ENCODE results near the gene RRAS.

The RRAS gene

GRCh38 chr19:49685845-49686332, 45.9 kb upstream of the RRAS start:
- TF ChIP-seq ZFX (IDR thresholded peaks at IDR 0.05; ENCODE audit: borderline replicate concordance) (no peak), CTCF (IDR thresholded peaks at IDR 0.05) (no peak)
- H3K27ac ChIP-seq, result no peak overlapping the region

- TF ChIP-seq ZFX (IDR thresholded peaks at IDR 0.05; ENCODE audit: borderline replicate concordance), result no peak
- no peak for TF ChIP-seq CTCF (IDR thresholded peaks at IDR 0.05)
- 0 out of 2 replicates have a peak overlapping the region, but pooled peaks have one; percentile 23 for H3K27ac ChIP-seq
These were observed 45.1 kb upstream of the RRAS start for GRCh38 chr19:49684983-49685553.

DNA sequence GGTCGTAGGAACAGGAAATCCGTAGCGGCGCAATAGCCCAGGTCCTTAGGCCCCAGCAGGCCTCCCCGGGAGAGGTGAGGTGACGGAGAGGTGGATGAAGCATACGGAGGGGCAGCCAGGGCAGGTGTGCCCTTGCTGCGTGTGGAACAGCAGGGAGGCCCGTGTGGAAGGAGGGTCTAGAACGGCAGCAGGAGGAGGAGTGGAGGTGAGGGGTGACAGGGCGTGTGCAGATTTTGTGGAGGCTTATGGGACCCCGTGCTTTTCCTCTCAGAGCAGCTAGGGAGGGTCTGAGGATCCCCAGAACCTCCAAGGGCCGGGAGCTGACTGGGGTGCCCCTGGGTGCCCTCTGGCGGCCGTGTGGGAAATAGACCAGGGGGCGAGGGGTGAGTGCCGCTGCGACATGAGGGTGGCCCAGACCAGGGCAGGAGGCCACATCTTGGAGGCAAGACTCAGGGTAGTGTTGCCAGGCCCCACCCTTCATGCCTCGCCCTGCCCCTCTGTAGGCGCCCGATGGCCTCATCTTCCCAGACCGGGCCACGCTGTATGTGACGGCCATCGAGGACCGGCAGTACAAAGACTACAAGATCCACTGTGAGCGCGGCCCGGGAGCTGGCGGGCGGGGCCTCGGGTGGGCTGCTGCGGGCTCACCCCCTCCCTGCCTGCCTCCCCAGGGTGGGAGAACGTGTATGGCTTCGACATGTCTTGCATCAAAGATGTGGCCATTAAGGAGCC, 44.5 kb upstream of the RRAS start:
- no peak for TF ChIP-seq ZFX (IDR thresholded peaks at IDR 0.05; ENCODE audit: borderline replicate concordance)
- peak; percentile 77 for TF ChIP-seq CTCF (IDR thresholded peaks at IDR 0.05)
- peak overlapping the region; percentile 23; the same call in 1 of the 2 replicates for H3K27ac ChIP-seq

GRCh38 chr19:49683814-49684250, 43.9 kb upstream of the RRAS start:
- H3K27ac ChIP-seq, result peak overlapping the region; percentile 23; the same call in 1 of the 2 replicates
- TF ChIP-seq ZFX (IDR thresholded peaks at IDR 0.05; ENCODE audit: borderline replicate concordance) (no peak), CTCF (IDR thresholded peaks at IDR 0.05) (no peak)

DNA sequence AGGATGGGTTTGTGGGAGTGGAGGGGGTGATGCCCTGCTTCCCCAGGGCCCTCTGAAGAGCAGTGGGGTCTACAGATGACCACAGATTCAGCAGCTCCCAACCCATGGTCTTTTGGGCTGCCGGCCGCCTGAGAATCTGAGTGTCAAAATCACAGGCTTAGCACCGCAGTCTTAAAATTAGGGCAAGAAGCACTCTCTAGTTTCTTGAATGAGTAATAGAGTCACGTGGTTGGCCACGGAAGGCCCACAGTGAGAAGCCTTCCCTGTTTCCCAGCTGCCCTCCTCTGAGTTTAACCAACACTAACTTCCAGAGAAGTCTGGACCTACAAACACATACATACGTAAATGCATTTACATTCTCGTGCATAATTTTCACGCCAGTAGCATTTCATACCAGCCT, 42.3 kb upstream of the RRAS start:
- no peak for TF ChIP-seq CTCF (IDR thresholded peaks at IDR 0.05)
- no peak for TF ChIP-seq ZFX (IDR thresholded peaks at IDR 0.05; ENCODE audit: borderline replicate concordance)
- H3K27ac ChIP-seq, result no peak overlapping the region

- no peak overlapping the region for H3K27ac ChIP-seq
- no peak for TF ChIP-seq CTCF (IDR thresholded peaks at IDR 0.05)
- TF ChIP-seq ZFX (IDR thresholded peaks at IDR 0.05; ENCODE audit: borderline replicate concordance), result no peak
These were observed 41.9 kb upstream of the RRAS start for GRCh38 chr19:49681830-49682229.

Data from 22Rv1 (cell line).